ENCODE results near the gene ASIP. TPM values are rescaled to one million over a fixed set of nuclear protein-coding genes. Genes with fewer than 3 reads are reported as not detected.
A peak's percentile ranks its signal among the peaks of the same experiment; 100 is the strongest.
"Not testable (repeated sequence)": the region's sequence is repeated elsewhere in the genome, so short reads cannot be mapped to it uniquely, and the experiment has no call there.

The ASIP gene
- not detected in 2 replicates for total RNA-seq

GRCh38 chr20:34240693-34241615, at the start of gene ASIP:
TSS of gene ASIP (plus strand) at chr20:34241423. CDS start at chr20:34260375, 18,952 bp downstream.
- Mint-ChIP-seq H3K27ac (peak within 1 kb of the TSS; percentile 83), H3K9me3 (peaks cover 16% of the 10 kb centered on the region), H3K4me1 (peaks cover 30% of the 10 kb centered on the region), H3K36me3 (ENCODE audit: low read depth) (peaks cover 8% of the 10 kb centered on the region), H3K27me3 (no peaks in the 10 kb centered on the region), H3K4me3 (peak within 1 kb of the TSS; percentile 60)
- intact Hi-C loops (cut with micrococcal nuclease) = no loop called here
- ChIA-PET CTCF (no interaction called here), POLR2A (interaction anchor here (0.6 to 1.0 kb wide), 2 partner anchors 8 to 551 kb away, joined by 3 read pairs; no protein-coding TSS in a partner anchor)
- DNase-seq = no peak
- TF ChIP-seq CTCF (IDR thresholded peaks at IDR 0.05) = no peak
- peak; percentile 52 for ATAC-seq (ENCODE audit: low read depth)

- H3K4me1 Mint-ChIP-seq = no peaks in the 10 kb centered on the region
- H3K27me3 Mint-ChIP-seq = peaks cover 23% of the 10 kb centered on the region
- no peak overlapping the region for H3K27ac Mint-ChIP-seq
- POLR2A ChIA-PET = no interaction called here
- CTCF ChIA-PET = interaction anchor here (0.5 kb wide), 1 partner anchor 616 kb away, joined by 3 read pairs; no protein-coding TSS in a partner anchor
- no peaks in the 10 kb centered on the region for H3K9me3 Mint-ChIP-seq
- no peaks in the 10 kb centered on the region for H3K36me3 Mint-ChIP-seq (ENCODE audit: low read depth)
- H3K4me3 Mint-ChIP-seq = no peak overlapping the region
- intact Hi-C loops (cut with micrococcal nuclease) = no loop called here
- DNase-seq (no peak), ATAC-seq (ENCODE audit: low read depth) (no peak)
- no peak for TF ChIP-seq CTCF (IDR thresholded peaks at IDR 0.05)
These were observed 48.2 kb upstream of the ASIP start for GRCh38 chr20:34193051-34193450.

GRCh38 chr20:34199183-34199582, 42.0 kb upstream of the ASIP start:
- Mint-ChIP-seq H3K9me3 (no peaks in the 10 kb centered on the region), H3K4me1 (no peaks in the 10 kb centered on the region), H3K27me3 (peaks cover 17% of the 10 kb centered on the region), H3K27ac (no peak overlapping the region), H3K4me3 (no peak overlapping the region), H3K36me3 (ENCODE audit: low read depth) (no peaks in the 10 kb centered on the region)
- ChIA-PET CTCF (no interaction called here), POLR2A (no interaction called here)
- no peak for ATAC-seq (ENCODE audit: low read depth)
- DNase-seq = no peak
- intact Hi-C loops (cut with micrococcal nuclease) = no loop called here
- TF ChIP-seq CTCF (IDR thresholded peaks at IDR 0.05) = no peak

- Mint-ChIP-seq H3K9me3 (no peaks in the 10 kb centered on the region), H3K4me1 (no peaks in the 10 kb centered on the region), H3K4me3 (no peak overlapping the region), H3K27ac (no peak overlapping the region), H3K36me3 (ENCODE audit: low read depth) (no peaks in the 10 kb centered on the region), H3K27me3 (peaks cover 14% of the 10 kb centered on the region)
- ATAC-seq (ENCODE audit: low read depth) = no peak
- CTCF ChIA-PET = interaction anchor here (1.3 kb wide), 1 partner anchor 9 kb away, joined by 3 read pairs; no protein-coding TSS in a partner anchor
- no peak for TF ChIP-seq CTCF (IDR thresholded peaks at IDR 0.05)
- POLR2A ChIA-PET = no interaction called here
- intact Hi-C loops (cut with micrococcal nuclease) = no loop called here
- DNase-seq = no peak
These were observed 41.2 kb upstream of the ASIP start for GRCh38 chr20:34200023-34200422.

- ChIA-PET CTCF (no interaction called here), POLR2A (interaction anchor here (0.7 kb wide), 1 partner anchor 1113 kb away, joined by 4 read pairs; no protein-coding TSS in a partner anchor)
- peaks cover 4% of the 10 kb centered on the region for H3K9me3 Mint-ChIP-seq
- DNase-seq (no peak), ATAC-seq (ENCODE audit: low read depth) (no peak)
- no peaks in the 10 kb centered on the region for H3K4me1 Mint-ChIP-seq
- H3K27me3 Mint-ChIP-seq = peaks cover 10% of the 10 kb centered on the region
- no peak for TF ChIP-seq CTCF (IDR thresholded peaks at IDR 0.05)
- no peak overlapping the region for H3K4me3 Mint-ChIP-seq
- no peak overlapping the region for H3K27ac Mint-ChIP-seq
- intact Hi-C loops (cut with micrococcal nuclease) = no loop called here
- H3K36me3 Mint-ChIP-seq (ENCODE audit: low read depth) = no peaks in the 10 kb centered on the region
These were observed 39.7 kb upstream of the ASIP start for GRCh38 chr20:34201531-34201930.

- H3K27me3 Mint-ChIP-seq; ATAC-seq (ENCODE audit: low read depth); H3K36me3 Mint-ChIP-seq (ENCODE audit: low read depth); CTCF ChIA-PET; H3K9me3 Mint-ChIP-seq; H3K4me1 Mint-ChIP-seq; H3K27ac Mint-ChIP-seq; DNase-seq; intact Hi-C loops (cut with micrococcal nuclease): not testable (repeated sequence)
- H3K4me3 Mint-ChIP-seq = peak overlapping the region; percentile 60
- POLR2A ChIA-PET = interaction anchor here (0.5 kb wide), 1 partner anchor 1148 kb away, joined by 5 read pairs; no protein-coding TSS in a partner anchor
These were observed 35.9 kb upstream of the ASIP start for GRCh38 chr20:34205172-34205880.
